MM.1S (cell line): Measurements from ENCODE around the gene CELF4.

Source experiments
- DNase-seq: peaks from one replicate; pipeline ENCODE4 v3.0.0-alpha.2; 2015
- H2AFZ ChIP-seq: fragments of 300-600 bp; sonication (generic); 2 replicates; pipeline ENCODE4 v1.6.0; 2016; ENCODE audit warnings: antibody characterized with exemption, low read length
- H3F3A ChIP-seq: fragments of 300-600 bp; sonication (generic); 2 replicates; pipeline ENCODE4 v1.6.1; 2016; ENCODE audit warnings: mild to moderate bottlenecking, antibody characterized with exemption, low read length, moderate library complexity, mixed read lengths; ENCODE audit not compliant: insufficient read depth
- H3K27ac ChIP-seq: fragments of 300-600 bp; sonication (generic); 2 replicates; pipeline ENCODE4 v1.5.1; 2016; ENCODE audit warnings: mild to moderate bottlenecking, low read length
- H3K27me3 ChIP-seq: fragments of 300-600 bp; sonication (generic); replicated peaks from 2 replicates; pipeline ENCODE4 v1.6.0; 2016; ENCODE audit warnings: low read length; ENCODE audit not compliant: insufficient read depth
- H3K36me3 ChIP-seq: fragments of 300-600 bp; sonication (generic); replicated peaks from 2 replicates; pipeline ENCODE4 v1.6.1; 2016; ENCODE audit warnings: mild to moderate bottlenecking, low read length, mixed read lengths; ENCODE audit not compliant: insufficient read depth
- H3K4me1 ChIP-seq: fragments of 300-600 bp; sonication (generic); 2 replicates; pipeline ENCODE4 v1.6.1; 2016; ENCODE audit warnings: low read length, mixed read lengths
- H3K4me2 ChIP-seq: fragments of 300-600 bp; sonication (generic); 2 replicates; pipeline ENCODE4 v1.6.0; 2016; ENCODE audit warnings: low read depth, low read length
- H3K4me3 ChIP-seq: fragments of 300-600 bp; sonication (generic); 2 replicates; pipeline ENCODE4 v1.5.1; 2016; ENCODE audit warnings: low read length, mixed read lengths
- H3K79me2 ChIP-seq: fragments of 300-600 bp; sonication (generic); 2 replicates; pipeline ENCODE4 v1.6.1; 2016; ENCODE audit warnings: mixed run types, low read length, mixed read lengths
- H3K9ac ChIP-seq: fragments of 300-600 bp; sonication (generic); 2 replicates; pipeline ENCODE4 v1.6.1; 2016; ENCODE audit warnings: low read length, mixed read lengths
- H3K9me2 ChIP-seq: fragments of 300-600 bp; sonication (generic); replicated peaks from 2 replicates; pipeline ENCODE4 v1.6.1; 2016; ENCODE audit warnings: mild to moderate bottlenecking, low read length, mixed read lengths; ENCODE audit not compliant: insufficient read depth
- H3K9me3 ChIP-seq: fragments of 300-600 bp; sonication (generic); replicated peaks from 2 replicates; pipeline ENCODE4 v1.6.1; 2016; ENCODE audit warnings: mild to moderate bottlenecking, low read length, mixed read lengths; ENCODE audit not compliant: insufficient read depth
- H4K20me1 ChIP-seq: fragments of 300-600 bp; sonication (generic); 2 replicates; pipeline ENCODE4 v1.6.1; 2016; ENCODE audit warnings: mild to moderate bottlenecking, low read length, moderate library complexity, mixed read lengths; ENCODE audit not compliant: insufficient read depth
- CTCF ChIP-seq: fragments of 300-600 bp; sonication (generic); IDR thresholded peaks from 2 replicates; pipeline ENCODE4 v1.5.1; 2016; ENCODE audit warnings: antibody characterized with exemption, low read length, mixed read lengths
- EZH2 ChIP-seq: fragments of 300-600 bp; sonication (generic); optimal IDR thresholded peaks from 2 replicates; pipeline ENCODE3; 2017; ENCODE audit warnings: low read depth, mild to moderate bottlenecking, antibody characterized with exemption, low read length, mixed read lengths
- EZH2phosphoT487 ChIP-seq: fragments of 300-600 bp; sonication (generic); IDR thresholded peaks from 2 replicates; pipeline ENCODE4 v1.6.1; 2018; ENCODE audit warnings: antibody characterized with exemption, low read length

CELF4 gene

GRCh38 chr18:37489998-37490397 lies 75.6 kb downstream of the CELF4 start:
- Histone ChIP-seq H3K4me2 (no peak overlapping the region), H4K20me1 (no peaks in the 10 kb centered on the region), H3K4me1 (no peaks in the 10 kb centered on the region), H3K4me3 (no peak overlapping the region), H3K9me2 (no peaks in the 10 kb centered on the region), H3K9me3 (no peaks in the 10 kb centered on the region), H3K36me3 (no peaks in the 10 kb centered on the region), H3K9ac (no peak overlapping the region), H2AFZ (no peak overlapping the region), H3K27ac (no peak overlapping the region), H3K27me3 (peaks cover 22% of the 10 kb centered on the region), H3F3A (no peaks in the 10 kb centered on the region), H3K79me2 (no peaks in the 10 kb centered on the region)
- TF ChIP-seq CTCF = no peak
- TF ChIP-seq EZH2 = no peak
- TF ChIP-seq EZH2phosphoT487 = no peak
- no peak for DNase-seq

- H2AFZ ChIP-seq = no peak overlapping the region
- no peaks in the 10 kb centered on the region for H4K20me1 ChIP-seq
- TF ChIP-seq EZH2 = no peak
- no peak for TF ChIP-seq EZH2phosphoT487
- no peak for TF ChIP-seq CTCF
- H3K27ac ChIP-seq = no peak overlapping the region
- H3F3A ChIP-seq = no peaks in the 10 kb centered on the region
- H3K79me2 ChIP-seq = no peaks in the 10 kb centered on the region
- H3K4me1 ChIP-seq = no peaks in the 10 kb centered on the region
- H3K4me3 ChIP-seq = no peak overlapping the region
- H3K9me3 ChIP-seq = no peaks in the 10 kb centered on the region
- no peak for DNase-seq
- no peaks in the 10 kb centered on the region for H3K9me2 ChIP-seq
- H3K4me2 ChIP-seq = no peak overlapping the region
- H3K27me3 ChIP-seq = peaks cover 22% of the 10 kb centered on the region
- H3K36me3 ChIP-seq = no peaks in the 10 kb centered on the region
- no peak overlapping the region for H3K9ac ChIP-seq
Measured at GRCh38 chr18:37489011-37489410, 76.6 kb downstream of the CELF4 start.

- no peak for DNase-seq
- Histone ChIP-seq H3K79me2 (no peaks in the 10 kb centered on the region), H3K9me2 (no peaks in the 10 kb centered on the region), H3K4me2 (no peak overlapping the region), H2AFZ (no peak overlapping the region), H3K27me3 (peaks cover 20% of the 10 kb centered on the region), H3F3A (no peaks in the 10 kb centered on the region), H3K36me3 (no peaks in the 10 kb centered on the region), H4K20me1 (no peaks in the 10 kb centered on the region), H3K4me1 (no peaks in the 10 kb centered on the region), H3K4me3 (no peak overlapping the region), H3K9me3 (no peaks in the 10 kb centered on the region), H3K27ac (no peak overlapping the region), H3K9ac (no peak overlapping the region)
- TF ChIP-seq EZH2 = no peak
- TF ChIP-seq EZH2phosphoT487 = no peak
- no peak for TF ChIP-seq CTCF
Measured at GRCh38 chr18:37487400-37487867, 78.2 kb downstream of the CELF4 start.
